IMR-90 (cell line): ENCODE measurements around the gene SLC45A2. TPM values are rescaled to one million over a fixed set of nuclear protein-coding genes. Genes with fewer than 3 reads are reported as not detected.

Experiments used
- ATAC-seq: fragments of 200-7000 bp; cut with Tn5 transposase; 2 replicates; pipeline ENCODE4 v1.9.1; 2020; ENCODE audit warnings: low read depth, mild to moderate bottlenecking, moderate library complexity
- BruUV-seq: library from RNA; stranded (reverse); fragments of 400-500 nt; replicated peaks from 2 replicates; lab custom pipeline; 2021; lab: Mats Ljungman, UMichigan
- CTCF ChIA-PET: fragments of 300-600 bp; formaldehyde crosslinking; extraction: SDS; loops from one replicate; lab custom pipeline; 2021; ENCODE audit warnings: antibody characterized with exemption; lab: Yijun Ruan, JAX
- POLR2A ChIA-PET: fragments of 300-600 bp; sonication (Branson Sonifier 250); formaldehyde crosslinking; loops from one replicate; lab custom pipeline; 2022; ENCODE audit warnings: antibody characterized with exemption; ENCODE audit not compliant: unreplicated experiment; lab: Charles Lee
- DNase-seq: peaks from one replicate; pipeline ENCODE4 v3.0.0; 2013
- H2AFZ ChIP-seq: replicated peaks from 2 replicates; pipeline ENCODE3; 2013; ENCODE audit warnings: low read length, mild to moderate bottlenecking; ENCODE audit not compliant: poor library complexity
- H2AK5ac ChIP-seq: 2 replicates; pipeline ENCODE4 v1.6.1; 2013; ENCODE audit warnings: low read depth, low read length, inconsistent platforms
- H2AK9ac ChIP-seq: replicated peaks from 2 replicates; pipeline ENCODE3; 2013; ENCODE audit warnings: mild to moderate bottlenecking, low read depth, low read length, moderate library complexity; ENCODE audit not compliant: poor library complexity
- H2BK120ac ChIP-seq: 2 replicates; pipeline ENCODE4 v1.6.1; 2013; ENCODE audit warnings: low read depth, low read length, inconsistent platforms
- H2BK15ac ChIP-seq: 3 replicates; pipeline ENCODE4 v1.6.1; 2013; ENCODE audit warnings: low read depth, low read length, inconsistent platforms
- H2BK20ac ChIP-seq: 2 replicates; pipeline ENCODE4 v1.6.1; 2013; ENCODE audit warnings: low read depth, mild to moderate bottlenecking, inconsistent platforms, low read length, moderate library complexity
- H2BK5ac ChIP-seq: 2 replicates; pipeline ENCODE4 v1.6.1; 2013; ENCODE audit warnings: mild to moderate bottlenecking, low read depth, low read length, inconsistent platforms; ENCODE audit not compliant: poor library complexity, severe bottlenecking
- H3K14ac ChIP-seq: replicated peaks from 2 replicates; pipeline ENCODE4 v1.6.1; 2013; ENCODE audit warnings: low read depth, low read length, inconsistent platforms
- H3K18ac ChIP-seq: 2 replicates; pipeline ENCODE4 v1.6.1; 2013; ENCODE audit warnings: low read depth, low read length, control low read depth
- H3K23ac ChIP-seq: 2 replicates; pipeline ENCODE4 v1.6.1; 2013; ENCODE audit warnings: low read depth, low read length, inconsistent platforms
- H3K27ac ChIP-seq: 2 replicates; pipeline ENCODE4 v1.5.1; 2013; ENCODE audit warnings: mild to moderate bottlenecking, control low read depth, low read length; ENCODE audit not compliant: insufficient read depth
- H3K27me3 ChIP-seq: 2 replicates; pipeline ENCODE4 v1.6.1; 2013; ENCODE audit warnings: low read length; ENCODE audit not compliant: control insufficient read depth, insufficient read depth
- H3K36me3 ChIP-seq: 2 replicates; pipeline ENCODE4 v1.6.1; 2013; ENCODE audit warnings: low read length, mixed read lengths; ENCODE audit not compliant: control insufficient read depth, insufficient read depth
- H3K4ac ChIP-seq: 2 replicates; pipeline ENCODE4 v1.6.1; 2013; ENCODE audit warnings: low read depth, low read length, inconsistent platforms
- H3K4me1 ChIP-seq: 2 replicates; pipeline ENCODE4 v1.6.1; 2013; ENCODE audit warnings: low read length, mixed read lengths; ENCODE audit not compliant: control insufficient read depth, insufficient read depth
- H3K4me2 ChIP-seq: 2 replicates; pipeline ENCODE4 v1.6.1; 2013; ENCODE audit warnings: low read depth, mild to moderate bottlenecking, control low read depth, low read length, moderate library complexity
- H3K4me3 ChIP-seq: 2 replicates; pipeline ENCODE4 v1.5.1; 2013; ENCODE audit warnings: low read depth, mild to moderate bottlenecking, control low read depth, low read length, moderate library complexity; ENCODE audit not compliant: insufficient read depth
- H3K56ac ChIP-seq: 2 replicates; pipeline ENCODE4 v1.6.1; 2013; ENCODE audit warnings: low read length, inconsistent platforms; ENCODE audit not compliant: insufficient read depth; ENCODE audit errors: extremely low read depth
- H3K79me1 ChIP-seq, 2 experiments: 2 replicates each; pipeline ENCODE4 v1.6.1; 2013; ENCODE audit warnings: low read length in 2 of 2, inconsistent platforms in 1 of 2, low read depth in 1 of 2
- H3K9ac ChIP-seq: 2 replicates; pipeline ENCODE4 v1.6.1; 2013; ENCODE audit warnings: low read depth, low read length, control low read depth
- H3K9me1 ChIP-seq: 2 replicates; pipeline ENCODE4 v1.6.1; 2013; ENCODE audit warnings: low read length, inconsistent platforms; ENCODE audit not compliant: insufficient read depth
- H3K9me3 ChIP-seq: 2 replicates; pipeline ENCODE4 v1.6.1; 2013; ENCODE audit warnings: low read length; ENCODE audit not compliant: control insufficient read depth, insufficient read depth
- H4K20me1 ChIP-seq: 2 replicates; pipeline ENCODE4 v1.6.1; 2013; ENCODE audit warnings: low read length, inconsistent platforms; ENCODE audit not compliant: insufficient read depth
- H4K5ac ChIP-seq: 2 replicates; pipeline ENCODE4 v1.6.1; 2013; ENCODE audit warnings: mild to moderate bottlenecking, low read depth, low read length, control low read depth
- H4K8ac ChIP-seq, 2 experiments: 2 replicates each; pipeline ENCODE4 v1.6.1; 2013; ENCODE audit warnings: low read depth in 2 of 2, low read length in 2 of 2, control low read depth in 1 of 2, inconsistent platforms in 1 of 2
- H4K91ac ChIP-seq: 2 replicates; pipeline ENCODE4 v1.6.1; 2013; ENCODE audit warnings: low read depth, low read length, inconsistent platforms; ENCODE audit not compliant: insufficient read depth
- CEBPB ChIP-seq: IDR thresholded peaks from 2 replicates; pipeline ENCODE4 v1.6.1; 2012; ENCODE audit warnings: low read depth, low read length, improper control_type of control experiment
- CHD1 ChIP-seq: IDR thresholded peaks from 2 replicates; pipeline ENCODE4 v1.6.1; 2012; ENCODE audit warnings: low read depth, low read length, improper control_type of control experiment
- MAFK ChIP-seq: IDR thresholded peaks from 2 replicates; pipeline ENCODE4 v1.6.1; 2012; ENCODE audit warnings: low read depth, low read length, improper control_type of control experiment
- MXI1 ChIP-seq: IDR thresholded peaks from 2 replicates; pipeline ENCODE4 v1.6.1; 2012; ENCODE audit warnings: low read depth, mild to moderate bottlenecking, low read length, moderate library complexity, borderline replicate concordance
- POLR2A ChIP-seq: IDR thresholded peaks from 2 replicates; pipeline ENCODE4 v1.6.1; 2012; ENCODE audit warnings: mild to moderate bottlenecking, low read depth, low read length
- RAD21 ChIP-seq: IDR thresholded peaks from 2 replicates; pipeline ENCODE4 v1.6.1; 2012; ENCODE audit warnings: low read length, improper control_type of control experiment
- RCOR1 ChIP-seq: IDR thresholded peaks from 2 replicates; pipeline ENCODE4 v1.6.1; 2012; ENCODE audit warnings: mild to moderate bottlenecking, low read length, improper control_type of control experiment; ENCODE audit not compliant: insufficient replicate concordance
- RFX5 ChIP-seq: IDR thresholded peaks from 2 replicates; pipeline ENCODE4 v1.8.0; 2012; ENCODE audit warnings: low read depth, mild to moderate bottlenecking, low read length, moderate library complexity
- WGBS, 2 experiments: methylation state at CpG; one replicate each; pipeline versions ENCODE4 v1.1.5 to v1.1.7; 2013; ENCODE audit warnings: missing lambda C conversion rate in 2 of 2; ENCODE audit not compliant: insufficient read length in 1 of 2; ENCODE audit errors: extremely low coverage in 2 of 2; 5-methylcytosine and 5-hydroxymethylcytosine counted together
- dilution Hi-C: fragments of 300-500 bp; cut with HindIII; formaldehyde crosslinking; loops from one replicate; pipeline ENCODE4 v1.14.3; 2018; ENCODE audit warnings: low sequenced_read_pairs; ENCODE audit not compliant: unreplicated experiment
- in situ Hi-C: fragments of 300-500 bp; cut with MboI; formaldehyde crosslinking; loops from 3 replicates; pipeline ENCODE4 v1.14.3; 2019; ENCODE audit warnings: low sequenced_read_pairs, inconsistent platforms, mixed read lengths
- intact Hi-C: fragments of 100-400 bp; cut with micrococcal nuclease; formaldehyde crosslinking; loops from 2 replicates; pipeline ENCODE4 v1.10.0; 2022
- polyA plus RNA-seq, 3 experiments: library from polyadenylated mRNA; depleted of rRNA; stranded (reverse); fragments of >200 nt; gene quantifications; 2 replicates each; pipeline ENCODE4 v1.2.3, GENCODE V29; 2012; ENCODE audit warnings: low replicate concordance in 1 of 3
- total RNA-seq: library from RNA; depleted of rRNA; stranded (reverse); fragments of >200 nt; gene quantifications from 2 replicates; pipeline ENCODE4 v1.2.3, GENCODE V29; 2012
- TF ChIP-seq, protein P1 (sequence below): fragments of 150-350 bp; IDR thresholded peaks from 2 replicates; pipeline ENCODE4 v1.6.1; 2017; ENCODE audit warnings: mild to moderate bottlenecking, antibody characterized with exemption, low read length, low read depth
- TF ChIP-seq, protein P2 (sequence below): conservative IDR thresholded peaks from 2 replicates; pipeline ENCODE4 v1.5.1; 2012; ENCODE audit warnings: mild to moderate bottlenecking, low read depth, low read length, improper control_type of control experiment

The SLC45A2 gene
- total and polyA plus RNA-seq, 2 of the 4 experiments (the other 2 are of a cell fraction): 0.07 TPM; not detected in 1

DNA sequence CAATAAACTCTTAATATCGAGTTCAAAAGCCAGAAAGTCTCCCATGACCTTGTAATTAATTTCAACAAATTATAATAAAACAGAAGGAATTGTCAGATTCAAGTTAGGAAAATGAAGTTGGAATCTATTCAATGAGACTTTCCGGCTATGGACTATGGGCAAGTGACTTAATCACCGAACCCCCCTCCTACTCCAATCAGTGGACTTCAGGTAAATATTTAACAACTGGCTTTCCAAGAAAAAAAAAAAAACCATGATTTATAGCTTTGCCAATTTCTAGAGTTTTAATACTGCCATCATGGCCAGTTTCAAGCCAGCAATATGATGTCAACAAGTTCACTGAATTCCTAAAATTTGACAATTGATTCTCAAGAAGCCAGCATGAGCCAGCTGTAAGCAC is 4.5 kb downstream of the SLC45A2 start:
- intact Hi-C loops (no loop called here), dilution Hi-C loops (no loop called here), in situ Hi-C loops (loop anchor here (25.0 kb wide), 1 partner anchor 907 kb away; no protein-coding TSS in a partner anchor)
- Histone ChIP-seq H4K20me1 (no peaks in the 10 kb centered on the region), H2AK9ac (no peak overlapping the region), H2AK5ac (no peak overlapping the region), H4K5ac (no peak overlapping the region), H3K4me2 (no peak overlapping the region), H3K4ac (no peak overlapping the region), H2AFZ (no peak overlapping the region), H3K18ac (no peak overlapping the region), H3K79me1 (no peaks in the 10 kb centered on the region), H3K9me1 (0 out of 2 replicates have a peak, but pooled peaks cover 4% of the 10 kb centered on the region), H3K27me3 (peaks cover 10% of the 10 kb centered on the region), H2BK15ac (no peak overlapping the region), H2BK120ac (no peak overlapping the region), H3K56ac (no peak overlapping the region), H2BK5ac (no peak overlapping the region), H3K14ac (no peak overlapping the region), H3K36me3 (no peaks in the 10 kb centered on the region), H3K9ac (no peak overlapping the region), H3K23ac (no peak overlapping the region), H4K8ac (no peak overlapping the region), H2BK20ac (no peak overlapping the region), H4K91ac (no peak overlapping the region), H3K9me3 (no peaks in the 10 kb centered on the region), H3K4me3 (no peak overlapping the region), H3K27ac (no peak overlapping the region), H3K4me1 (peaks cover 6% of the 10 kb centered on the region)
- DNase-seq (no peak), ATAC-seq (no peak)
- ChIA-PET POLR2A (no interaction called here), CTCF (no interaction called here)
- no TSS peak for BruUV-seq
- no CpG with 5 or more reads among the region's 3 CpGs for WGBS, 2 experiments
- no peak for TF ChIP-seq RAD21
- no peak for TF ChIP-seq RCOR1
- no peak for TF ChIP-seq POLR2A
- no peak for TF ChIP-seq CHD1
- no peak for TF ChIP-seq MAFK
- TF ChIP-seq CEBPB: no peak
- TF ChIP-seq MXI1: no peak
- TF ChIP-seq, protein P1, sequence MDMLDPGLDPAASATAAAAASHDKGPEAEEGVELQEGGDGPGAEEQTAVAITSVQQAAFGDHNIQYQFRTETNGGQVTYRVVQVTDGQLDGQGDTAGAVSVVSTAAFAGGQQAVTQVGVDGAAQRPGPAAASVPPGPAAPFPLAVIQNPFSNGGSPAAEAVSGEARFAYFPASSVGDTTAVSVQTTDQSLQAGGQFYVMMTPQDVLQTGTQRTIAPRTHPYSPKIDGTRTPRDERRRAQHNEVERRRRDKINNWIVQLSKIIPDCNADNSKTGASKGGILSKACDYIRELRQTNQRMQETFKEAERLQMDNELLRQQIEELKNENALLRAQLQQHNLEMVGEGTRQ: no peak
- TF ChIP-seq, protein P2, sequence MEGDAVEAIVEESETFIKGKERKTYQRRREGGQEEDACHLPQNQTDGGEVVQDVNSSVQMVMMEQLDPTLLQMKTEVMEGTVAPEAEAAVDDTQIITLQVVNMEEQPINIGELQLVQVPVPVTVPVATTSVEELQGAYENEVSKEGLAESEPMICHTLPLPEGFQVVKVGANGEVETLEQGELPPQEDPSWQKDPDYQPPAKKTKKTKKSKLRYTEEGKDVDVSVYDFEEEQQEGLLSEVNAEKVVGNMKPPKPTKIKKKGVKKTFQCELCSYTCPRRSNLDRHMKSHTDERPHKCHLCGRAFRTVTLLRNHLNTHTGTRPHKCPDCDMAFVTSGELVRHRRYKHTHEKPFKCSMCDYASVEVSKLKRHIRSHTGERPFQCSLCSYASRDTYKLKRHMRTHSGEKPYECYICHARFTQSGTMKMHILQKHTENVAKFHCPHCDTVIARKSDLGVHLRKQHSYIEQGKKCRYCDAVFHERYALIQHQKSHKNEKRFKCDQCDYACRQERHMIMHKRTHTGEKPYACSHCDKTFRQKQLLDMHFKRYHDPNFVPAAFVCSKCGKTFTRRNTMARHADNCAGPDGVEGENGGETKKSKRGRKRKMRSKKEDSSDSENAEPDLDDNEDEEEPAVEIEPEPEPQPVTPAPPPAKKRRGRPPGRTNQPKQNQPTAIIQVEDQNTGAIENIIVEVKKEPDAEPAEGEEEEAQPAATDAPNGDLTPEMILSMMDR: no peak
- no peak for TF ChIP-seq RFX5
